ENCODE measurements around the gene ARNT2. TPM values are rescaled to one million over a fixed set of nuclear protein-coding genes. Genes with fewer than 3 reads are reported as not detected.

Gene ARNT2
- total RNA-seq, 1 experiment from 2014 or later: 7.0 TPM

- TF ChIP-seq JUN (CRISPR knock-in tag; IDR thresholded peaks at IDR 0.05) (no peak), ZNF219 (CRISPR knock-in tag; IDR thresholded peaks at IDR 0.05; ENCODE audit: borderline replicate concordance) (no peak), CREM (CRISPR knock-in tag; IDR thresholded peaks at IDR 0.05) (no peak)
- H3K27ac Mint-ChIP-seq: no peak overlapping the region
- ChIA-PET POLR2A (no interaction called here), CTCF (no interaction called here)
- H3K36me3 Mint-ChIP-seq: no peaks in the 10 kb centered on the region
- no peak for DNase-seq (ENCODE audit: low spot score)
- H3K9me3 Mint-ChIP-seq: no peaks in the 10 kb centered on the region
- no peak for ATAC-seq
- no peak overlapping the region for H3K4me3 Mint-ChIP-seq
- H3K4me1 Mint-ChIP-seq: peaks cover 12% of the 10 kb centered on the region
- no peaks in the 10 kb centered on the region; the same call in 1 of the 2 replicates for H3K27me3 Mint-ChIP-seq (ENCODE audit: low read depth)
Observed at GRCh38 chr15:80615783-80616391, 211.7 kb downstream of the ARNT2 start.

GRCh38 chr15:80618685-80619400, 214.7 kb downstream of the ARNT2 start:
- H3K27me3 Mint-ChIP-seq (ENCODE audit: low read depth): no peaks in the 10 kb centered on the region; the same call in 1 of the 2 replicates
- DNase-seq (ENCODE audit: low spot score) (no peak), ATAC-seq (no peak)
- H3K36me3 Mint-ChIP-seq: no peaks in the 10 kb centered on the region
- ChIA-PET POLR2A (interaction anchor here (0.5 kb wide), 1 partner anchor 149 kb away, joined by 3 read pairs; no protein-coding TSS in a partner anchor), CTCF (interaction anchor here (1.2 to 1.8 kb wide), 3 partner anchors 55 to 168 kb away, joined by 3 to 12 read pairs (median 4); no protein-coding TSS in a partner anchor)
- no peak overlapping the region for H3K4me3 Mint-ChIP-seq
- peaks cover 14% of the 10 kb centered on the region for H3K9me3 Mint-ChIP-seq
- H3K27ac Mint-ChIP-seq: no peak overlapping the region
- H3K4me1 Mint-ChIP-seq: peaks cover 3% of the 10 kb centered on the region
- TF ChIP-seq CTCF (IDR thresholded peaks at IDR 0.05) (no peak), NFE2L1 (CRISPR knock-in tag; IDR thresholded peaks at IDR 0.05) (no peak), IRF2 (CRISPR knock-in tag; IDR thresholded peaks at IDR 0.05; ENCODE audit: borderline replicate concordance, low read depth) (no peak), ZMAT4 (CRISPR knock-in tag; IDR thresholded peaks at IDR 0.05) (no peak), CBFB (CRISPR knock-in tag; IDR thresholded peaks at IDR 0.05; ENCODE audit: low read depth) (no peak)

- TF ChIP-seq ZNF232 (CRISPR knock-in tag; IDR thresholded peaks at IDR 0.05) (no peak), ZNF396 (CRISPR knock-in tag; IDR thresholded peaks at IDR 0.05; ENCODE audit: borderline replicate concordance) (no peak), MLX (CRISPR knock-in tag; IDR thresholded peaks at IDR 0.05) (no peak), FOXP4 (CRISPR knock-in tag; IDR thresholded peaks at IDR 0.05) (no peak), EMX1 (CRISPR knock-in tag; IDR thresholded peaks at IDR 0.05) (no peak), OVOL2 (CRISPR knock-in tag; IDR thresholded peaks at IDR 0.05; ENCODE audit: borderline replicate concordance) (no peak), ZNF121 (CRISPR knock-in tag; IDR thresholded peaks at IDR 0.05) (no peak), TCF7 (CRISPR knock-in tag; IDR thresholded peaks at IDR 0.05; ENCODE audit: low read depth) (no peak), NFE2L1 (CRISPR knock-in tag; IDR thresholded peaks at IDR 0.05) (no peak), SP1 (CRISPR knock-in tag; conservative IDR thresholded peaks at IDR 0.05) (no peak), ZNF281 (CRISPR knock-in tag; IDR thresholded peaks at IDR 0.05) (no peak), E2F1 (CRISPR knock-in tag; IDR thresholded peaks at IDR 0.05) (no peak)
- ATAC-seq (no peak), DNase-seq (ENCODE audit: low spot score) (no peak)
- ChIA-PET POLR2A (no interaction called here), CTCF (interaction anchor here (1.2 to 2.0 kb wide), 5 partner anchors 33 to 168 kb away, joined by 3 to 12 read pairs (median 4); partner anchors contain the start of gene CEMIP)
- H3K4me1 Mint-ChIP-seq: no peaks in the 10 kb centered on the region
- no peaks in the 10 kb centered on the region; the same call in 1 of the 2 replicates for H3K27me3 Mint-ChIP-seq (ENCODE audit: low read depth)
- H3K36me3 Mint-ChIP-seq: no peaks in the 10 kb centered on the region
- peaks cover 20% of the 10 kb centered on the region for H3K9me3 Mint-ChIP-seq
- H3K27ac Mint-ChIP-seq: no peak overlapping the region
- H3K4me3 Mint-ChIP-seq: no peak overlapping the region
Observed at GRCh38 chr15:80619680-80620079, 215.5 kb downstream of the ARNT2 start.
